Inflammatory macrophage (primary cell): ENCODE data around the gene MOB3A.

Experiments used
- DNase-seq, 2 donors: peaks; one replicate each; pipeline ENCODE4 v3.0.0-alpha.2; 2020 to 2022

MOB3A gene

DNA sequence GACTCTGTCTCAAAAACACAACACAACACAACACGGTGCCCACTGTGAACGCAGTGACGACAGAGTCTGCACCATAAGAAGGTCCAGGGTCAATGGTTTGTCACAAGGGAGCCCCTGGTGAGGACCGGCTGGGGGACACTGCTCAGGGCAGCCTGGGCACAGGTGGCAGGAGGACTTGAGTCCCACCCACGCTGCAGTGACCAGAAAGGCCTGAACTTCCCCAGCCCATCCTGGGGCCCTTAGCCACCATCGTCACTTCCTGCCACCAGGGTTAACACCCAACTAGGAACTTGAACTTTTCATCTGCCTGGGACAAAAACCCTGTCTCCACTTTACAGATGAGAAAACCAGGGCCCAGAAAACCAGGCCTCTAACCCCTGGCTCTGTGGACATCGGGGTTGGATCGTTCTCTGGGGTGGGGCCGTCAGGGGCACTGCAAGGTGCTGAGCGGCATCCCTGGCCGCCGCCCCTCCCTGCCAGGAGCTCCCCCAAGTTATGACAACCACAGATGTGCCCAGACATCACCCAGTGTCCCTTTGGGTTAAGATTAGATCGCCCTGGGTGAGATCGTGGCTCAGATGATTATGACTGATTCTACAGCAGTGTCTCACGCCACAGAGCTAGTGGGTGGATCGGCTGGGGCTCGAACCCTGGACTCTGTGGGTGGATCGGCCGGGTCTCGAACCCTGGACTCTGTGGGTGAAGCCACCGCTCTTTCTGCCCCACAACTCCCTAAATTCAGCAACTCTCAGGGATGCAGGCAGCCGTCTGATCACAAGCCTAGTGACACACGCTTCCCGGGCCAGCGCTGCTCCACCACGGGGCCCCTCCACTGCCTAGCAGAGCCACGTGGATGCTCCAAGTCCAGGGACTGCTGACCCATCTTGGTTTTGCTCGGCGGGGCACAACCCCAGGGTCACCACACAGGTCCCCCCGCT, 14.0 kb downstream of the MOB3A start:
- peak; percentile 87 to 90 for DNase-seq

DNA sequence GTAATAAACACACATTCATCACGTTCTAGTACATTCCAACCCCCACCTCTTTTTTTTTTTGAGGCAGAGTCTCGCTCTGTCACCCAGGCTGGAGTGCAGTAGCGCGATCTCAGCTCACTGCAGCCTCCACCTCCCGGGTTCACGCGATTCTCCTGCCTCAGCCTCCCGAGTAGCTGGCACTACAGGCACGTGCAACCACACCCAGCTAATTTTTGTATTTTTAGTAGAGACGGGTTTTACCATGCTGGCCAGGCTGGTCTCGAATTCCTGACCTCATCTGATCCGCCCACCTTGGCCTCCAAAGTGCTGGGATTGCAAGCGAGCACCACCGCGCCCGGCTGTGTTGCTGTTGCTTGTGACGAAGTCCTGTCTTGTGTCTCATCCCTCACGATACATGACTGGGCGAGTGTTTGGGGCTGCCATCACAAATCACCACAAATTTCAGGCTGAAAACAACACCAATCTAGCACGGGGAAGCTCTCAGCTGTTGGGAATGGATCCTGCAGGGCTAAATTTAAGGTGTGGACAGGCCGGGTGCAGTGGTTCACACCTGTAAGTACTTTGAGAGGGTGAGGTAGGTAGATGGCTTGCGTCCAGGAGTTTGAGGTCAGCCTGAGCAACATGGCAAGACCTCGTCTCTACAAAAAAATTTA, 15.7 kb downstream of the MOB3A start:
- DNase-seq: peak; percentile 18 to 55

DNA sequence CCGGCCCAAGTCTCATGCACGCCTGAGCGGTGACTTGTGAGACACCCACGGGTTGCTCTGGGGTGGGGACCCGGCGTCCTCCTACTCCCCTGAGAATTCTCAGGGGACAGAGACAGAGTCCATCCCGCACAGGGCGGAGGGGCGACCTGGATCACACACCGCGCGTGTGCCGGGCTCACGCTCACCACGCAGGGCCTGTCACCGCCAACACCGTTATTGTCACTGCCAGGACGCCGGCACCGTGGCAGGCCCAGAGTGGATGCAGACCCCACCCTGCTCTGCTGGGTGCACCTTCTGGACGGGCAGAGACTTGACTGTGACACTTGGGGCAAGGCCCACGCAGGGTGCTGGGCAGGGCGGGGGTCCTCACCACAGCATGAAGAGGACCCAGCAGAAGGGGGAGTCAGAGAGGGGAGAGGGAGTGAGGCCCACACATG, 16.2 kb downstream of the MOB3A start:
- DNase-seq: peak in 1 of 2 donors; percentile 60

DNA sequence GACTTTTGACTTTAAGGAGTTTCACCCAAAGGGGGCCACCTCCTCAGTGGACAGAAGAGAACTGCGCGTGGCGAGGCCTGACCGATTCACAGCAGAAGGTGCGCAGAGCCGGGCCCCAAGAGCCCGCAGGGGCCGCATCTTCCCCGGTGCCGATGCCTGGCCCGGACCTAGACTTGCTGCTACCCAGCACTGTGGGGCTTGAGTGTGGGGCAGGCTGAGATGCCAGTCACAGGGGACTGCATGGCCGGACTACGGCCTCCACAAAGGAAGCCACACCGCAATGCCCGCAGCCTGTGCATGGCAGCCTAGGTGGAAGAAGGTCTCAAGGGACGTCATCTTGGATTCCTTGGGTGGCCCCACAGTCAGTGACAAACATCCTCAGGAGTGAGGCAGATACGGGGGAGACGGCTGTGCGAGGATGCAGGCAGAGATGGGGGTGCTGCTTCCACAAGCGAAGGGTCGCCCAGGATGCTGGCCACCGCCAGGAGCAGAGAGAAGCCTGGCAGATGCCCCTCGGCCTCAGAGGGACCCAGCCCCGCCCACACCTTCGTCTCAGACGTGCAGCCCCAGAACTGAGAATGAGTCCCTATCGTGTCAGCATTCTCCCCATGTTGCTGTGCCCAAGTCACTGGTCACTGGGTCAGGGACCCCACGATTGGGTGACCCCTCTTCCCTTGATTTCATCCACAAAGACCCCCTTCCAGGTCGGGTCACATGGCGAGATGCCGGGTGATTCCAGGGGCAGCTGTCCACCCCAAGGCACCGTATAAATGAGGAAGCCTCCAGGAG, 16.9 kb downstream of the MOB3A start:
- no peak for DNase-seq

DNA sequence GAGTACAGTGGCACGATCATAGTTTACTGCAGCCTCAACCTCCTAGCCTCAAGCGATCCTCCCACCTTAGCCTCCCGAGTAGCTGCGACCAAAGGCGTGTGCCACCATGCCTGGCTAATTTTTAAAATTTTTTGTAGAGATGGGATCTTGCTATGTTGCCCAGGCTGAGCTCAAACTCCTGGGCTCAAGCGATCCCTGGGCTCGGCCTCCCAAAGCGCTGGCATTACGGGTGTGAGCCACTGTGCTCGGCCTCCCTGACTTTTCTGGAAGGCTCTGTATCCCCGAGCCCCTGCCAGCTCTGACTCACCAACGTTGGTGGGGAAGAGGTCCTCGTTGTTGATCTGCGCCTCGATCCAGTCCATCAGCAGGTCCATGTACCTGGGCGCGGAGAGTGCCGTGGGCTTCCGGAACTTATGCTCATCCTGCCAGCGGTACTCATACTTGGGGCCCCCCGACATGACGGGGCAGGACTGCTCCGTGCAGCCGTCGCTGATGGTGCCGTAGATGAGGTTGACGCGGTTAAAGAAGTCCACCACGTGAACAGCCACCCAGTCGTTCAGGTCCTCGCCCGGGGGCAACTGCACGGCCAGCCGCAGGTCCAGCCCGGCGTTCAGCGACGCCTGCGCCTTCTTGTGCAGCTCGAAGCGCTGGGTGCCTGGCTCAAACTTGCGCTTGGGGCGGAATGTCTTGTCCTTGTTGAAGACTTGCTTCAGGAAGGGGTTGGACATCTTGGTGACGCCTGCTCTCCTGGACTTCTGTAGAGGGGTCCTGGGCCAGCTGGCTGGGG, 18.1 kb downstream of the MOB3A start:
- no peak for DNase-seq

DNA sequence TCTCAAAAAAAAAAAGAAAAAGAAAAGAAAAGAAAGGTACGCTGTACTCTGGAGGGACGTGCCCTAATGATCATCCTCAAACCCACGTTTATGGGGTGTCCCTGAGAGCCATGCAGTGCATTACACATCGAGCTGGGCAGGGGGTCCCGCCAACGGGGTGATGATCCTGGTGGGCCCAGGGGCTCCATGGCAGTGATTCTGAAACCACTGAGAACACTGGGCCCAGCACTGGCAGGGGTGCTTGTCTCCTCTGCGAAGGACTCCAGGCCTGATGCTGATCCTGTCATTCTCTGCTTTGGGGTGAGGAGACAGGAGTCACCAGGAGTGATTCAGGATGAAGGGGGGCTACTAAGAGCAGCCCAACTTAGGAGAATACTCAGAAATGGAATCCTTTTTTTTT, 18.7 kb downstream of the MOB3A start:
- no peak for DNase-seq

DNA sequence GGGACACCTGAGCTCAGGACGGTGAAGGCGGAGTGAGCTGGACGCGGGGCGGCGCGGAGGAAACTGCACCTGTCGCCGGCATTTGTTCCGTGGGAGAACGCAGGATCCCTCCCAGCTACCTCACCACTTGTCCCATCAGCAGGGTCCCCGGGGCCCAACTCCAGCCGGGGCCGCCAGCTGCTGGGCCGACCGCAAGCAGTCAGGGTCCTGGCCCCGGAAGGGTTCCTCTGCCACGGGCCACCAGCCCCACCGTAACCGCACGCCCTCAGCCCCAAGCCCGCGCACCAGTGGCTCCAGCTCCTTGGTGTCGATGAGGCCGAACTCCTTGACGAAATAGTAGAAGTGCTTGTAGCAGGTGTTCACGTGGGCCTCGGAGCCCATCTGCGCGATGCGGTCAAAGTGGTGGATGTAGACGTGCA, 19.6 kb downstream of the MOB3A start:
- no peak for DNase-seq

DNA sequence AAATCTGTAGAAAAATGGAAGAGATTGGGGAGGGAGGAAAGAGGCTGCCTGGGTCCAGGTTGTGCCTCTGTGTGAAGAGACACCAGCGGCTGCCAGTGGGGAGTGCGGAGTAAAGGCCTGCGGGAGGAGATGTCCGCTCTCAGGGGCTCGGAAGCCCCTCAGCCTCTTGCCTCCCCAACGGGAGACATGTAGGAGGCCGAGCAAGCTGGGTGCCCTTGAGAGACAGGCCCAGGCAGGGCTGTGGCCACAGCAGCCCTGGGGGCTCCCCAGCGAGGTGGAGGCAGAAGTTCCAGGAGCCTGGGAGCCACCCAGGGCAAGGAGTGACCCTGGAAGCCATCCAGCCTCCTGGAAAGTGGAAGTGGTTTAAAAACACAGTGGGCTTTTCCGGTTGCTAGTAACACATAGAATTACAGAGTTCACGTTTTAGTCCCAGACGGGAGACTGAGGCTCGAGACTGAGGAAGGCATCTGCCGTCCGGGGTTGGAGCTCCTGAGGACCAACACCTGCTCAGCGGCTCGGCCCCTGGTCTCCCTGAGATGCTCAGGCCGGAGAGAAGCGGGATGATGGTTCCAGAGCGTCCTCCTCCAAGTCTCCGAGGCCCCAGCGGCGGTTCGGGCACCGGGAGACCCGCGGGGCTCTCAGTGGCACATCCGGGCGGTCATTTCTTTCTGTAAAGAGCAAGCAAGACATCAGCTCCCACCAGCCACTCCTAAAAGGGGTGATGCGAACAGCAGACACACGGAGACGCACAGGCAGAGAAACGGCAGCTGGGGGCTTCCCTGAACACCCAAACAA, 23.2 kb downstream of the MOB3A start:
- DNase-seq: no peak

DNA sequence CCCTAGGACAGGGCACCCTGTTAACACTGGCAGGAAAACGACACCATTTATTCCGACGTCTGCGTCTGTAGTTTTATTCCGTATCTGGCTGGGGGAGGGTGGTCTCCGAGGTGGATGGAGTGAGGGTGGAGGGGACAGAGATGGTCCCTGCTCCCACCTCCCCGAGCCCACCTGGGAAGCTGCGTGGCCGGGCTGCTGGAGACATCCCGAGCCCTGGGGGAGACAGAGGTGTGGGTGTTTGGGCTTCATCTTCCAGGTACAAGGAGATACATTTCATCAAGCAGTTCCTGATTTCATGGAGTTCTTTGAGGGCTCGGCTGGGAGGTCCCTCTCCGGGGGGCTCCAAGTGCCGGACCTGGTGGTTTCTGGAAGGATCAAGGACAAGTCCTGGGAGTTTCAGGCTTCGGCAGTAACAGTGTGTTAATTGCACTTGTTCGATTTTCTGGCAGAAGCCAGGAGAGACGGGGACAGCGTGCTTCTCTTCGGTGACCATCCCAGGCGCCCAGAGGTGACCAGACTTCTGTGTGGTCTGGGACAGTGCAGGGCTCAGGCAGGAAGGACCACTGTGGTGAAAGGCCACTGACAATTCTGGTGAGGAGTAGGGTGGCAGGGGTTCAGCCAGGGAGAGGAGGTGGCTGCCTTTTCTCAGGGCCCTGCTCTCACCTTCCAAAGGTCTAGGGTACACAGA, 25.0 kb downstream of the MOB3A start:
- no peak for DNase-seq

DNA sequence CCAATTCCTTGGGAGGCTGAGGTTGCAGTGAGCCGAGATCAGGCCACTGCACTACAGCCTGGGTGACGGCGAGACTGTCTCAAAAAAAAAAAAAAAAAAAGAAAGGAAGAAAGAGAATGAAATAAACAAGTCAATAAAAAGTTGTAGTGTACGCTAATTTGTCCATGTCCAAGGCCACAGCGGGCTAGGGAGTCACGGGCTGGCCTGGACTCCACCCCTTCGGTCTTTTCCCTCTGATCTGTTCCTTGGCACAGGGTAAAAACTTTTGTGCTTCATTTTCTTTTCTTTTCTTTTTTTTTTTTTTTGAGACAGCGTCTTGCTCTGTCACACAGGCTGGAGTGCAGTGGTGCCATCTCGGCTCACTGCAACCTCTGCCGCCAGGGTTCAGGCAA, 25.7 kb downstream of the MOB3A start:
- DNase-seq: no peak

DNA sequence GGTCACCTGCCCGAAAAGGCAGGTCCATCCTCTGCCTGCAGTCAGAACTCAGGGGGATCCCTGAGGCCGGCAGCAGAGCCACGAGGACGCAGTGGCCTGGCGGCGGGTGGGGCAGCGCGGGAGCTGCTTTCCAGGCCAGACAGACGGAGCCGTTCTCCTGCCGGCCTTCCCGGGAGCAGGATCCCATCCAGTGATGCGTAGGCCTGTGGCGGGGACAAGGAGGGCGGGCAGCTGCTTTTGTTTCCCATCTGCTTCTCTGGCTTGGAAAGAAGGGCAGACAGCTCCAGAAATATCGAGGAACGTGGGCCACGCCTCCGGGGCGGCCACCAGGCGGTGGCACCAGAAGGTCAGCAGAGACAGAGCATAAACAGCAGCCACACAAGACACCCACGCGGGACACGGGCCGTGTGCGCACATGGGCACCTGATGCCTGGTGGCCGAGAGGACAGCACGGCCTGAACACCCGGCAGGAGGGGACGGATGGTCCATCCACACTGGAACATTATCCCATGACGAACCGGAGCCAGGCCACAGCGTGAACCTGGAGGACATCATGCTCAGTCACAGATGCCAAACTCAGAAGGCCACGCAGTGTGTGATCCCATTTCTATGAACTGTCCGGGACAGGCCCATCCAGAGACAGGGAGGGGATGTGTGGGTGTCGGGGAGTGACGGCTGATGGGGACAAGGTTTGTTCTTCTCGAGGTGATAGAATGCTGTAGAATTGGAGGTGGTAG, 31.2 kb downstream of the MOB3A start:
- no peak for DNase-seq

DNA sequence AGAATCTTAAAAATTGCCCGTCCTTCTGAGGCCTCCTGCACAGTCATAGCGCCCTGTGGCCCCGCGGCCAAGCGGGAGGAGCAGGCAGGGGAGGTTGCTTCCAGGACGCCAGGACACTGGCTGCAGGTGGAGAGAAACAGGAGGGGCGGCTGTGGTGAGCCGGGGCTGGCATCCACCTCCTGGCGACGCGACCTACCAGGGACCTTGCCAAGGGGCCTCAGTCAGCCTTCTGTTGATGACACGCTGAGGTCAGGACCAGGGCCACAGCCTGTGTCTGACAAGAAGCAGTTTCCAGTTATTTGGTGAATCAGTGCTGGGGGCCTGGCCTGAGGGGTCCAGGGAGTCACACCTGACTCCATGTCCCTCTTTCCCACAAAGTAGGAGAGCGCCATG, 31.7 kb downstream of the MOB3A start:
- no peak for DNase-seq

DNA sequence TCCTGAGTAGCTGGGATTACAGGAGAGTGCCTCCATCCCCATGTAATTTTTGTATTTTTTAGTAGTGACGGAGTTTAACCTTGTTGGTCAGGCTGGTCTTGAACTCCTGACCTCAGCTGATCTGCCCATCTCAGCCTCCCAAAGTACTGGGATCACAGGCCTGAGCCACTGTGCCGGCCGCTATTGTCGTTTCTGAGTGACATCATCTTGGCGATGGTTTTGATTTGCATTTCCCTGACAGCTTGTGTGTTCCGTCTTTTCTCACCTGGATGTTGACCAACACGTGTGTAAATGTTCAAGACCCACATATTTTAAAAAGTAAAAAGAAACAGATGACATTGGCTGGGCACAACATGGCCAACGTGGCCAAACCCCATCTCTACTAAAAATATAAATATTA, 32.3 kb downstream of the MOB3A start:
- DNase-seq: no peak

DNA sequence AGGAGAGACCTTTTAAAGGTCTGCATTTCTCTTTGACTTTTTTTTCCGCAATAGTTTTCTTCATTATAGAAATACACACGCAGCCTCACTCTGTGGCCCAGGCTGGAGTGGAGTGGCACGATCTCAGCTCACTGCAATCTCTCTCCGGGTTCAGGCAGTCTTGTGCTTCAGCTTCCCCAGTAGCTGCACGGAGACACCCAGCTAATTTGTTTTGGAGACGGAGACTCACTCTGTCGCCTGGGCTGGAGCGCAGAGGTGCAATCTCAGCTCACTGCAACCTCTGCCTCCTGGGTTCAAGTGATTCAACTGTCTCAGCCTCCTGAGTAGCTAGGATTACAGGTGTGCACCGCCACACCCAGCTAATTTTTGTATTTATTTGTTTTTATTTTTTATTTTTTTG, 33.4 kb downstream of the MOB3A start:
- no peak for DNase-seq

DNA sequence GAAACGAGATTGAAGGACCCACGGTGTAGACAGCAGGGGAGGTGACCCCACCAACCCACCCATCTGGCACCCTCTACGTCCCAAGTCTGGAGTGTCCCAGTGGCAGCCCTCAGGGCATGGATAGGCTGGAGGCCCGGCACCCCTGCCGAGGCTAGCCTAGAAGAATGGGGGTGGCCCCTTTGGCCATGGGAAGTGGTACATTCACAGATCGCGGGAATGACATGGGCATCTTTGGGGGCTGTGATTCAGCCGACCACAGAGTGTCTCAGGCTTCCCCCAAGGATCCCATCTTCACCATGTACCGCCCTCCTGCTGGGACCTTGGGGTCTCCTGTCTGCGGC, 33.8 kb downstream of the MOB3A start:
- DNase-seq: no peak

DNA sequence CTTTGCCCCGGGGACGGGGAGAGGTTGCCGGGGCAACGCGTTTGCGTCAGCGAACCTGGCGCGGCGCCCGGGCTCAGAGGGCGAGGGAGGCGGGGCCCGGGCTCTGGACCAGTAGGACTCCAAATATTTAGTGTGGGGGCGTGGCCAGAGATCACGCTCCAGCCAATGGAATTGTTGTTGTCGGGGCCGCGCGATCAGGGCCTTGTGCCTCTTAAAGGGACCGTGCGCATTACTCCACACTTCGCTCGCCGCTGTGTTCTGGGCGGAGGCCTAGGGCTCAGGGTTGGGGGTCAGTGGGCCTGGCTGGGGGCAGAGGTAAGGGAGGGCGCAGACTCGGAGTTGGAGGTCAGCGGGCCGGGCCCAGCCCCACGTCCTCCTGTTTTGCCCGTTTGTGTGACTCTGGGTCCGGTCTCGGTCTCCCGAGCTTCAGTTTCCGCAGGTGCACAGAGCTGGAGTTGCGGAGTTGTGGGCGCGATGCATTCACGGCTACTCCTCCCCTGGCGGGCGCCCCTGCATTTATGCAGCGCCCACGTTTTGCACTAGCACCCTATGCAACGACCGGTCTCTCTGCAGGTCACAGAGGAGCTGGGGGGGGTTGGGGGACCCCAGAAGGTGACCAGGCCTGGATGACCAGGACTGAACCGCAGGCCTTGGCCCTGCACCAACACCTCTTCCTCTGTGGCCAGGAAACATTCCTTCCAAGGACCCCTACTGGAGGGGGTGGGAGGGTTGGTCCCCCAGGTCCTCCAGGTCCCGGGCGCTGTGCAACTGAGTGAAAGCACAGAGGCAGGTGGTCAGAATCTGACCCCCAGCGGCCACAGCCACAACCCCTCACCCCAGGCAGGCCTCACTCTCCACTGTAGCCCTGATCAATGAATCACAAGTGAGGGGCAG, 34.4 kb downstream of the MOB3A start:
- peak; percentile 99 for DNase-seq

DNA sequence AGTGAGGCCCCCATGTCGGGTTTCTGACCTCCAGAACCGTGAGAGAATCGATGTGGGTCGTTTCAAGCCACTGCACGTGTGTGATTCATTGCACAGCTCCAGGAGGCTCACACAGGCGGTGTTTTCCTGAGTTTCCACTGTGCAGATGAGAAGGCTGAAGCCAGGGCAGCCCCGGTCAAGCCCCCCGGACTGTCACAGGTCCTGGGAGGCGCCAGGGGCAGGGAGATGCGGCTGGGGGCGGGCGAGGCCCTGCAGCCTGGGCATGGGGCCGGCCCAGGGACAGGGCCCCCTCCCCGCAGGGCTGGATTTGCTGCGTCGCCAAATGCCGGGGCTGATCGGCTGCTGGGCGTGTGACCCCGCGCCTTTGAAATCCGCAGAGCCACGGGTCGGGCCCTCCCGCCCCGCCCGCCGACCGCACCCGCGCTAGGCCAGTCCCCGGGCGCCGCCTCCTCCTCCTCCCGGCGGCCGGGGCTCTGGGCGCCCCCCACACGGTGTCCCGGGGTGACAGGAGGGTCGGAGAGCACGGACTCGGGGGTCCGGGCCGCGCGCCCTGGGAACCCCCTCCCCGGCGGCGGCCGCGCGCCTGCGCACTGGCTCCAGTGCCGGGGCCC, 35.1 kb downstream of the MOB3A start:
- DNase-seq: peak in 1 of 2 donors; percentile 52

DNA sequence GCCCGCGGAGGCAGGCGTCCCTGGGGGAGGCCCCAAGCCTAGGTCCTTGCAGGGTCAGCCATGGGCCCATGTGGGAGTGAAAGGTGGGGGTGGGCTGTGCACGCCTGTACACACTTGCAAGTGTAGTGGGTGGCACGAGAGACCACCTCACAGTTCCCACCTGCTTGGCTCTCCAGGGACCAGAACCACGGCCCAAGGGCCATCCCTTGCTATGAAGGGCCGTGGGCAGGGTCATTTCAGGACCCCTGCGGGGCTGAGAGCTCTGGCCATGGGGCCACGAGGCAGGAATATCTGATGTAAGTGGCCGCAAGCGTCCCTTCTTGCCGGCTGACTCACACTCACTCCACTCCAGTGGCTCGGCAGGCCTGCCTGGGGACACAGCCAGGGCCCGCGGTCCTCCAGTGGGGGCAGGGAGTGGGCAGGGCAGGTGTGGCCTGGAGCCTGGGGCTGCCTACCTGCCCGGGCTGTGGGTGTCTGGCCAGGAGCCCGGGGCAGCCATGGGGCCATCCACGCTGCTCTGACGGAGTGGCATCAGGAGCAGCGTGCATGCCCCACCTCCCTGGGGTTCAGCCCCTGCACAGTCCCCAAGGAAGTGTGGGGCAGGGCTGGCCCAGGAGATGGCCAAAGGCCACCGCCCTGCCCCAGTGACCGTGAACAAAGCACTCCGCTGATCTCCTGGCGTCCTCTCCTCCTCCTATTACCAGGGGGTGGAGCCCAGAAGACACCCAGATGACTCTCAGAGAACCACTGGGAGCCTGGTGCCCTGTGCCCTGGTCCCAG, 36.5 kb downstream of the MOB3A start:
- DNase-seq: no peak
